Adrenal gland (tissue), 5 donors: ENCODE data around the gene RAD9A.
A peak's percentile ranks its signal among the peaks of the same experiment; 100 is the strongest.

ENCODE experiments used
- POLR2A ChIP-seq, 2 donors: fragments of 450-650 bp; IDR thresholded peaks; one replicate each; pipeline ENCODE4 v1.6.1; 2017; ENCODE audit warnings: antibody characterized with exemption in 2 of 2, mild to moderate bottlenecking in 2 of 2, moderate library complexity in 1 of 2
- TF ChIP-seq, protein P1 (sequence below), 6 experiments: fragments of 450-650 bp in 4 of 6; fragments of 200-600 bp in 2 of 6; sonication (generic) in 1 of 6; IDR thresholded peaks; 1 replicate in 5 of 6; 2 replicates in 1 of 6; pipeline versions ENCODE4 v1.5.1 to v1.8.0; 2016 to 2021; ENCODE audit warnings: antibody characterized with exemption in 6 of 6, mild to moderate bottlenecking in 2 of 6, moderate library complexity in 1 of 6
- donor health status: DM: no; HTN: no; CAD: no.

DNA sequence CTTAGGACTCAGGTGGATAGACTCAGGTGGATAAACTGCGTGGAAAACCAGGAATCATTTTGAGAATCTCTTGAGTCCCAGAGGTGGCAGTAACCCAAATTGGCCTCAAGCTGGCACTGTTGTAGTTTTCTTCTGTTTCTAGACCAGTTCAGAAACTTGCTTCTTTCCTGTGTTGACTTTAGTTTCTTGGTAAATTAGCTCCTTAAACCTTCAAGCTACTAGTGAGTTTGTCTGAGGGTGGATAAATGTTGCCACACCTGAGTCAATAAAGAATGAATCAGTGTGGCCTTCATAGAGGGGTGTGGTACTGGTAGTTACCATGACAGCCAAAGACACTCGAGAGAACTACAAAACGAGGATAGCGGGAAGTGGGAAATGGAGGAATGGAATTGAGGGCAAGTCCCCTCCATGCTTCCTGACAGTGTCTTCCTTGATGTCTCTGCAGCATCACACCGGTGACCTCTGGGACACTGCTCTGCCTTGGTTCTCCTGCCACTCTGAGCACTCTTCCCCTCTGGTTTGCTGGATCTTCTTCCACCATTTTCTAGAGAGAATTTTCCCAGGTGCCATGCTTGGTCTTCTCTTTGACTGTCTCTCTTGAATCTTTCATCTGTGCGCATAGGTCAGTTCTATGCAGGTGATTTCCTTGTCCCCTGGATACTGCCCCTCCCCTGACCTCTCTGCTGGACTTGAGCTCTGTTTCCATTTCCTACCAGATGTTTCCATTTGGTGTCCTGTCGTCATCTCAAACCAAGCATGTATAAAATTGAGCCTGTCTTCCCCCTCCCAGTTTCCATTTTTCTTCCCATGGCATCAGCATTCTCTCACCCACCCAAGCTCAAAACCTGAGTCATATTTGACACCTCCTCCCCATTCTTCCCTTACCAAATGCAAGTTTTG is 45.6 kb upstream of the RAD9A start:
- TF ChIP-seq POLR2A (IDR thresholded peaks at IDR 0.05), result no peak
- TF ChIP-seq, protein P1, sequence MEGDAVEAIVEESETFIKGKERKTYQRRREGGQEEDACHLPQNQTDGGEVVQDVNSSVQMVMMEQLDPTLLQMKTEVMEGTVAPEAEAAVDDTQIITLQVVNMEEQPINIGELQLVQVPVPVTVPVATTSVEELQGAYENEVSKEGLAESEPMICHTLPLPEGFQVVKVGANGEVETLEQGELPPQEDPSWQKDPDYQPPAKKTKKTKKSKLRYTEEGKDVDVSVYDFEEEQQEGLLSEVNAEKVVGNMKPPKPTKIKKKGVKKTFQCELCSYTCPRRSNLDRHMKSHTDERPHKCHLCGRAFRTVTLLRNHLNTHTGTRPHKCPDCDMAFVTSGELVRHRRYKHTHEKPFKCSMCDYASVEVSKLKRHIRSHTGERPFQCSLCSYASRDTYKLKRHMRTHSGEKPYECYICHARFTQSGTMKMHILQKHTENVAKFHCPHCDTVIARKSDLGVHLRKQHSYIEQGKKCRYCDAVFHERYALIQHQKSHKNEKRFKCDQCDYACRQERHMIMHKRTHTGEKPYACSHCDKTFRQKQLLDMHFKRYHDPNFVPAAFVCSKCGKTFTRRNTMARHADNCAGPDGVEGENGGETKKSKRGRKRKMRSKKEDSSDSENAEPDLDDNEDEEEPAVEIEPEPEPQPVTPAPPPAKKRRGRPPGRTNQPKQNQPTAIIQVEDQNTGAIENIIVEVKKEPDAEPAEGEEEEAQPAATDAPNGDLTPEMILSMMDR (IDR thresholded peaks at IDR 0.05), result peak; percentile 26 to 56 (median 44)
